ENCODE measurements around the gene ATL3.

ATL3 gene

GRCh38 chr11:63711838-63712237 lies 40.7 kb upstream of the ATL3 start:
- FAIRE-seq (no peak), DNase-seq (ENCODE audit: insufficient read length, low spot score) (no peak)
- TF ChIP-seq, protein P1, sequence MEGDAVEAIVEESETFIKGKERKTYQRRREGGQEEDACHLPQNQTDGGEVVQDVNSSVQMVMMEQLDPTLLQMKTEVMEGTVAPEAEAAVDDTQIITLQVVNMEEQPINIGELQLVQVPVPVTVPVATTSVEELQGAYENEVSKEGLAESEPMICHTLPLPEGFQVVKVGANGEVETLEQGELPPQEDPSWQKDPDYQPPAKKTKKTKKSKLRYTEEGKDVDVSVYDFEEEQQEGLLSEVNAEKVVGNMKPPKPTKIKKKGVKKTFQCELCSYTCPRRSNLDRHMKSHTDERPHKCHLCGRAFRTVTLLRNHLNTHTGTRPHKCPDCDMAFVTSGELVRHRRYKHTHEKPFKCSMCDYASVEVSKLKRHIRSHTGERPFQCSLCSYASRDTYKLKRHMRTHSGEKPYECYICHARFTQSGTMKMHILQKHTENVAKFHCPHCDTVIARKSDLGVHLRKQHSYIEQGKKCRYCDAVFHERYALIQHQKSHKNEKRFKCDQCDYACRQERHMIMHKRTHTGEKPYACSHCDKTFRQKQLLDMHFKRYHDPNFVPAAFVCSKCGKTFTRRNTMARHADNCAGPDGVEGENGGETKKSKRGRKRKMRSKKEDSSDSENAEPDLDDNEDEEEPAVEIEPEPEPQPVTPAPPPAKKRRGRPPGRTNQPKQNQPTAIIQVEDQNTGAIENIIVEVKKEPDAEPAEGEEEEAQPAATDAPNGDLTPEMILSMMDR (IDR thresholded peaks at IDR 0.05; ENCODE audit: insufficient read depth, missing control alignments) = no peak

DNA sequence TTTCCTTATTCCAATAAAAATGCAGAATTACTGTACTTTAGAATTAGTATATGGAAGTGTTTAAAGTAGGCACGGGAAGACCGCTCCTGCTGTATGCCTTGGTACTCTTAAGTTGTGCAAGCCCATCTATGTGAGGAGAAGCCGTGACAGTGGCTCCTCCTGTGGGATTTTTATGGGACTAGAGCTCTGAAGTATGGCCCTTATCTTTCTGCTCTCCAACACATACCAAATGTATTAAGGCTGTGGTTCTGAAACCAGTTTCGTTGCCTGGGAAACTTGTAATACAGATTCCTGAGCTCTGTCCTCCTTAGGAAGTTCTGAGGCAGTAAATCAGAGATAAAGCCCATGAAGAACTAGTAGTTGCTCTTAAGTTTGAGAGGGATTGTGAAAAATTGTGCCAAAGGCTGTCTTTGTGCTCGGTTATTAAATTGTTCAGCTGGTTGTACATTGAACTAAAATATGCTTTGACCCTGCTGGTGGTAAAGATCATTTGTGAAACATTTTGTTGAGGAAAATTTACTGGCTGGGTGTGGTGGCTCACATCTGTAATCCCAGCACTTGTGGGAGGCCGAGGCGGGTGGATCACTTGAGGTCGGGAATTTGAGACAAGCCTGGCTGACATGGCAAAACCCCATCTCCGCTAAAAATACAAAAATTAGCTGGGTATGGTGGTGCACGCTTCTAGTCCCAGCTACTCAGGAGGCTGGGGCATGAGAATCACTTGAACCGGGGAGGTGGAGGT lies 39.5 kb upstream of the ATL3 start:
- TF ChIP-seq, protein P1 (IDR thresholded peaks at IDR 0.05; ENCODE audit: insufficient read depth, missing control alignments) = no peak
- DNase-seq (ENCODE audit: insufficient read length, low spot score) = no peak
- FAIRE-seq = no peak

DNA sequence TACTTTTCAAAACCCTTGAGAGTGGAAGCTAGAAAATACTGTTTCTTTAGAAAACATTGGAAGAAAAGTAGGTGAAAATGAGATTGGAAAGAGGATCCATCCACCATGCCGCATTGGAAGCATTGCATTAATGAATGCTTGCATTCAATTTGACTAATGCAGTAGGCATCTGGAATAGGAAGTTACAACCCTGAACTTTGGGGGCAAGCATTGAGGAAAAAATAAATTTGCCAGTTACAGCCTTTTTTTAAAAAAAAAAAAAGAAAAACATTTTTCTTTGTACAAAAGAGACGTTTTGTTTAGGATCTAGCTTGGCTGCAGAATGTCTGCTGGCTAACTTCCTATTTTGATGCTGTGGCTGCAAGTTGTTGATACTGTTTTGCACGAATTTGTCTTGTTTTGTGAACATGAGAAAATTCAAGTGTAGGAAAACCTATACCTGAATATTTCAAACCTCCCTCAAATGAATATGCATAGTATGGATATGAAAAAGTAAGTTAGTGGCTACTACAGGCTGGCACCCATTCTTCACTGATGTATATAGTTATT lies 38.2 kb upstream of the ATL3 start:
- TF ChIP-seq, protein P1 (IDR thresholded peaks at IDR 0.05; ENCODE audit: insufficient read depth, missing control alignments) = no peak
- no peak for FAIRE-seq
- DNase-seq (ENCODE audit: insufficient read length, low spot score) = no peak

GRCh38 chr11:63708764-63709163 lies 37.6 kb upstream of the ATL3 start:
- FAIRE-seq (no peak), DNase-seq (ENCODE audit: insufficient read length, low spot score) (no peak)
- TF ChIP-seq, protein P1 (IDR thresholded peaks at IDR 0.05; ENCODE audit: insufficient read depth, missing control alignments) = no peak

DNA sequence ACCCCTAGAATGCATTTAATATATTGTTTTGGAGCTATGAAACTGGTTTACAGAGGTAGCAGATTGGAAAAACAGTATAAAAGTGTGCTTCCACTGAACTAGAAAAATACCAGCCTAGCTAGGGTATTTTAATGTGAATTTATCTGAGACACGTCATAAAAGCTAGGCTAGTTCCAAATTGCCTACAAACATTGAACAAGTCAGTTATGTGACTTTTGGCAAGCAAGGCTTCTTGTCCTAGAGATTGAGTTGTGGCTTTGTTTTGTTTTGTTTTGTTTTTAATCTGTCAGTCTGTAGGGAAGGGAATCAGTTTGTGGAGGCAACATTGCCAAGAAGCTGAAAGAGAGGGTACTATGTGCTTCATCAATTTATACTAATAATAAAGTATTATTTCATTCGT lies 34.4 kb upstream of the ATL3 start:
- TF ChIP-seq, protein P1 (IDR thresholded peaks at IDR 0.05; ENCODE audit: insufficient read depth, missing control alignments) = no peak
- FAIRE-seq = no peak
- no peak for DNase-seq (ENCODE audit: insufficient read length, low spot score)

GRCh38 chr11:63699896-63700295 lies 28.7 kb upstream of the ATL3 start:
- DNase-seq (ENCODE audit: insufficient read length, low spot score) (no peak), FAIRE-seq (no peak)
- TF ChIP-seq, protein P1 (IDR thresholded peaks at IDR 0.05; ENCODE audit: insufficient read depth, missing control alignments) = no peak
